GM23338 (cell line): Measurements from ENCODE around the gene MID1. TPM values are rescaled to one million over a fixed set of nuclear protein-coding genes. Genes with fewer than 3 reads are reported as not detected.

Experiments
- ATAC-seq: fragments of 200-7000 bp; cut with Tn5 transposase; 3 replicates; pipeline ENCODE4 v1.9.1; 2020
- DNase-seq: peaks from one replicate; pipeline ENCODE4 v3.0.0-alpha.2; 2015; ENCODE audit warnings: low spot score
- H2AFZ ChIP-seq: fragments of 200-600 bp; sonication (generic); 2 replicates; pipeline ENCODE4 v1.8.0; 2016; ENCODE audit warnings: antibody characterized with exemption, mild to moderate bottlenecking, moderate library complexity
- H3F3A ChIP-seq: fragments of 200-600 bp; sonication (generic); replicated peaks from 2 replicates; pipeline ENCODE4 v1.8.0; 2017; ENCODE audit warnings: antibody characterized with exemption, mixed run types, low read depth
- H3K27ac ChIP-seq: fragments of 200-600 bp; sonication (generic); 2 replicates; pipeline ENCODE4 v1.6.1; 2016; ENCODE audit warnings: low read depth
- H3K27me3 ChIP-seq: fragments of 200-600 bp; sonication (generic); 2 replicates; pipeline ENCODE4 v1.8.0; 2016; ENCODE audit warnings: mild to moderate bottlenecking, mixed run types, moderate library complexity; ENCODE audit not compliant: insufficient read depth
- H3K36me3 ChIP-seq: fragments of 200-600 bp; sonication (generic); 2 replicates; pipeline ENCODE4 v1.8.0; 2016; ENCODE audit warnings: mild to moderate bottlenecking; ENCODE audit not compliant: insufficient read depth
- H3K4me1 ChIP-seq: fragments of 200-600 bp; sonication (generic); 2 replicates; pipeline ENCODE4 v1.8.0; 2016; ENCODE audit warnings: mild to moderate bottlenecking, moderate library complexity; ENCODE audit not compliant: insufficient read depth
- H3K4me2 ChIP-seq: fragments of 200-600 bp; sonication (generic); 2 replicates; pipeline ENCODE4 v1.7.1; 2017; ENCODE audit warnings: mixed run types
- H3K4me3 ChIP-seq: fragments of 200-600 bp; sonication (generic); 2 replicates; pipeline ENCODE4 v1.6.1; 2016; ENCODE audit warnings: mixed run types
- H3K79me2 ChIP-seq: fragments of 200-600 bp; sonication (generic); replicated peaks from 2 replicates; pipeline ENCODE4 v1.8.0; 2017; ENCODE audit warnings: mild to moderate bottlenecking; ENCODE audit not compliant: insufficient read depth
- H3K9me2 ChIP-seq: fragments of 200-600 bp; sonication (generic); 2 replicates; pipeline ENCODE4 v1.8.0; 2017; ENCODE audit not compliant: insufficient read depth
- H4K20me1 ChIP-seq: fragments of 200-600 bp; sonication (generic); replicated peaks from 2 replicates; pipeline ENCODE4 v1.8.0; 2017; ENCODE audit warnings: mild to moderate bottlenecking; ENCODE audit not compliant: insufficient read depth
- H3K27ac Mint-ChIP-seq: 2 replicates; pipeline ENCODE4 v1.8.0; 2020; ENCODE audit warnings: inconsistent platforms, mild to moderate bottlenecking, moderate library complexity, mixed read lengths
- H3K27me3 Mint-ChIP-seq: 3 replicates; pipeline ENCODE4 v1.8.0; 2022; ENCODE audit warnings: low read depth, mild to moderate bottlenecking, moderate library complexity, mixed read lengths, inconsistent platforms; ENCODE audit not compliant: insufficient read depth, poor library complexity
- H3K36me3 Mint-ChIP-seq: 3 replicates; pipeline ENCODE4 v1.8.0; 2021; ENCODE audit warnings: low read depth, mild to moderate bottlenecking, inconsistent platforms, moderate library complexity, mixed read lengths
- H3K4me1 Mint-ChIP-seq: 3 replicates; pipeline ENCODE4 v1.8.0; 2020; ENCODE audit warnings: mild to moderate bottlenecking, inconsistent platforms, mixed read lengths
- H3K4me3 Mint-ChIP-seq: 3 replicates; pipeline ENCODE4 v1.8.0; 2021; ENCODE audit warnings: moderate library complexity, mild to moderate bottlenecking, inconsistent platforms, mixed read lengths
- H3K9me3 Mint-ChIP-seq: 3 replicates; pipeline ENCODE4 v1.8.0; 2020; ENCODE audit warnings: moderate library complexity, mild to moderate bottlenecking, inconsistent platforms, mixed read lengths
- CREB1 ChIP-seq: fragments of 250-450 bp; sonication (Bioruptor Pico); IDR thresholded peaks from 2 replicates; pipeline ENCODE4 v1.5.0; 2020; ENCODE audit warnings: low read depth, mild to moderate bottlenecking, moderate library complexity
- EZH2phosphoT487 ChIP-seq: fragments of 200-600 bp; sonication (generic); IDR thresholded peaks from one replicate; pipeline ENCODE4 v1.8.1; 2018; ENCODE audit warnings: antibody characterized with exemption; ENCODE audit not compliant: unreplicated experiment
- NANOG ChIP-seq: IDR thresholded peaks from 2 replicates; pipeline ENCODE4 v1.6.1; 2016; ENCODE audit warnings: antibody characterized with exemption, borderline replicate concordance
- REST ChIP-seq: IDR thresholded peaks from one replicate; pipeline ENCODE4 v1.6.1; 2018; ENCODE audit warnings: antibody characterized with exemption; ENCODE audit not compliant: unreplicated experiment
- STAT1 ChIP-seq: IDR thresholded peaks from one replicate; pipeline ENCODE4 v1.6.1; 2016; ENCODE audit warnings: antibody characterized with exemption; ENCODE audit not compliant: unreplicated experiment
- ZNF114 ChIP-seq: fragments of 250-450 bp; sonication (Bioruptor Pico); IDR thresholded peaks from 2 replicates; pipeline ENCODE4 v1.5.0; 2020; ENCODE audit warnings: mild to moderate bottlenecking, moderate library complexity
- ZNF331 ChIP-seq: fragments of 250-450 bp; sonication (Bioruptor Pico); IDR thresholded peaks from 2 replicates; pipeline ENCODE4 v1.5.0; 2020; ENCODE audit warnings: low read depth, mild to moderate bottlenecking, moderate library complexity
- ZNF462 ChIP-seq: fragments of 250-450 bp; sonication (Bioruptor Pico); IDR thresholded peaks from 2 replicates; pipeline ENCODE4 v1.5.0; 2020; ENCODE audit warnings: mild to moderate bottlenecking, moderate library complexity
- polyA plus RNA-seq: library from polyadenylated mRNA; unstranded; fragments of >200 nt; fragmentation: Nextera tagmentation; extraction: Ambion mirVana; gene quantifications from 2 replicates; pipeline ENCODE4 v1.2.1, GENCODE V29; 2016
- total RNA-seq: library from RNA; depleted of rRNA; stranded (reverse); fragments of >200 nt; shearing (Covaris generic); gene quantifications from 2 replicates; pipeline ENCODE4 v1.2.3, GENCODE V29; 2014

MID1 gene
- total and polyA plus RNA-seq, 2 experiments from 2014 or later = 27.2 to 39.3 TPM

- TF ChIP-seq ZNF462 (CRISPR knock-in tag) (no peak), ZNF331 (no peak)
Measured at GRCh38 chrX:10485326-10485725, 135.1 kb downstream of the MID1 start (continued).

GRCh38 chrX:10484683-10485247, 135.6 kb downstream of the MID1 start:
- no peak overlapping the region for H3K4me3 Mint-ChIP-seq
- Histone ChIP-seq H3K4me3 (no peak overlapping the region), H3K27ac (peak overlapping the region; percentile 26; the same call in 1 of the 2 replicates), H3K4me1 (peaks cover 16% of the 10 kb centered on the region), H2AFZ (no peak overlapping the region), H3K36me3 (no peaks in the 10 kb centered on the region), H4K20me1 (no peaks in the 10 kb centered on the region), H3K27me3 (no peaks in the 10 kb centered on the region), H3K4me2 (no peak overlapping the region), H3F3A (no peaks in the 10 kb centered on the region), H3K9me2 (no peaks in the 10 kb centered on the region), H3K79me2 (no peaks in the 10 kb centered on the region)
- DNase-seq = peak; percentile 7
- no peak for ATAC-seq
- H3K27ac Mint-ChIP-seq = no peak overlapping the region; the same call in 1 of the 2 replicates
- no peaks in the 10 kb centered on the region for H3K27me3 Mint-ChIP-seq
- peaks cover 26% of the 10 kb centered on the region for H3K36me3 Mint-ChIP-seq
- peaks cover 28% of the 10 kb centered on the region for H3K4me1 Mint-ChIP-seq
- H3K9me3 Mint-ChIP-seq = no peaks in the 10 kb centered on the region
- TF ChIP-seq EZH2phosphoT487 = no peak
- TF ChIP-seq ZNF114 (CRISPR knock-in tag) = no peak
- TF ChIP-seq NANOG = no peak
- TF ChIP-seq REST = no peak
- no peak for TF ChIP-seq STAT1
- no peak for TF ChIP-seq CREB1 (CRISPR knock-in tag)
